ENCODE measurements around the gene GINS2.

DNA sequence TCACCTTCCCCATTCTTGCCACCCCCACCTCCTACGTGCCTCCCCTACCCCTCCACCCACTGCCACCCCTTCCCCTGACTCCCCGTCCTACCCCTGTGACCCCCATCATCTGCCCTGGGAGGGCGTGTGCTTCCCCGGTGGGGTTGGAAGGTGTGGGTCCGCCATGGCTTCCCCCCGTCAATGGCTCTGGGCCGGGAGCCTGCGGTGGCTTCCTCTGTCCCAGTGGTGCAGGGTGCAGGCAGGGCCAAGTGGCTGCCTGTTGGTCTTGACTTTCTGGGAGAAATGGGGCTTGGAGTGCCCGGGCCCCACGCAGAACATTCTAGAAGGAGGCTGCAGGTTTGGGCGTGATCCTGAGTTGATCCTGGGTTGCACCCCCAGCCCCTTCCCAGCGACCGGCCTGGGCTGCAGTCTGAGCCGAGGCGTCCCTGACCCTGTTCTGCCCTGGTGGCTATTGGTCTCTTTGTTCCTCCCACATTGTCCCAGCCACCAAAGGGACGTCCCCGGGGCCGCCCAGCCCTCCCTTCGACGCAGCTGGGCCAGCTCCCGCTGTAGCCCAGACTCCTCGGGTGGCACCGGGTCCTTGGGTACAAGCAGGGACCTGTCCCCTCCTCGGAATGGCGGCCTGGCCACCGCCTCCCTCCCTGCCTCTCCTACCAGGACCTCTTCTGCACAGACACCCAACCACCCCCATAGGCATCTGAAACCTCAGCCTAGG is 49.9 kb downstream of the GINS2 start:
- TF ChIP-seq, protein P1, sequence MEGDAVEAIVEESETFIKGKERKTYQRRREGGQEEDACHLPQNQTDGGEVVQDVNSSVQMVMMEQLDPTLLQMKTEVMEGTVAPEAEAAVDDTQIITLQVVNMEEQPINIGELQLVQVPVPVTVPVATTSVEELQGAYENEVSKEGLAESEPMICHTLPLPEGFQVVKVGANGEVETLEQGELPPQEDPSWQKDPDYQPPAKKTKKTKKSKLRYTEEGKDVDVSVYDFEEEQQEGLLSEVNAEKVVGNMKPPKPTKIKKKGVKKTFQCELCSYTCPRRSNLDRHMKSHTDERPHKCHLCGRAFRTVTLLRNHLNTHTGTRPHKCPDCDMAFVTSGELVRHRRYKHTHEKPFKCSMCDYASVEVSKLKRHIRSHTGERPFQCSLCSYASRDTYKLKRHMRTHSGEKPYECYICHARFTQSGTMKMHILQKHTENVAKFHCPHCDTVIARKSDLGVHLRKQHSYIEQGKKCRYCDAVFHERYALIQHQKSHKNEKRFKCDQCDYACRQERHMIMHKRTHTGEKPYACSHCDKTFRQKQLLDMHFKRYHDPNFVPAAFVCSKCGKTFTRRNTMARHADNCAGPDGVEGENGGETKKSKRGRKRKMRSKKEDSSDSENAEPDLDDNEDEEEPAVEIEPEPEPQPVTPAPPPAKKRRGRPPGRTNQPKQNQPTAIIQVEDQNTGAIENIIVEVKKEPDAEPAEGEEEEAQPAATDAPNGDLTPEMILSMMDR (conservative IDR thresholded peaks at IDR 0.05 in 1 of 2, IDR thresholded peaks at IDR 0.05 in 1 of 2; ENCODE audit: low read depth in 1 of 2, low read length in 2 of 2) = no peak
- no peak for TF ChIP-seq EZH2 (IDR thresholded peaks at IDR 0.05; ENCODE audit: low read length, missing control alignments)

All from fibroblast of lung (primary cell).